Measurements from ENCODE around the gene SMIM38. TPM values are rescaled to one million over a fixed set of nuclear protein-coding genes. Genes with fewer than 3 reads are reported as not detected.

The SMIM38 gene
- total and polyA plus RNA-seq, 2 experiments from 2014 or later = 0.38 TPM; not detected in 1

GRCh38 chr11:69174841-69175240 lies 19.1 kb downstream of the SMIM38 start:
- Histone ChIP-seq H3K9me2 (ENCODE audit: insufficient read depth) (no peaks in the 10 kb centered on the region; the same call in 1 of the 2 replicates), H3F3A (replicated peaks; ENCODE audit: low read depth) (no peaks in the 10 kb centered on the region), H2AFZ (no peak overlapping the region), H3K4me3 (no peak overlapping the region), H3K27me3 (ENCODE audit: insufficient read depth) (no peaks in the 10 kb centered on the region), H3K4me1 (ENCODE audit: insufficient read depth) (no peaks in the 10 kb centered on the region), H3K79me2 (replicated peaks; ENCODE audit: insufficient read depth) (no peaks in the 10 kb centered on the region), H3K27ac (ENCODE audit: low read depth) (no peak overlapping the region), H3K4me2 (no peak overlapping the region), H3K36me3 (ENCODE audit: insufficient read depth) (no peaks in the 10 kb centered on the region), H4K20me1 (replicated peaks; ENCODE audit: insufficient read depth) (no peaks in the 10 kb centered on the region)
- no peak overlapping the region for H3K27ac Mint-ChIP-seq
- DNase-seq (ENCODE audit: low spot score) (no peak), ATAC-seq (no peak)
- no peak for TF ChIP-seq STAT1 (IDR thresholded peaks at IDR 0.05; ENCODE audit: unreplicated experiment)
- TF ChIP-seq CREB1 (CRISPR knock-in tag; IDR thresholded peaks at IDR 0.05; ENCODE audit: low read depth) = no peak
- no peak for TF ChIP-seq REST (IDR thresholded peaks at IDR 0.05; ENCODE audit: unreplicated experiment)
- TF ChIP-seq JUNB (IDR thresholded peaks at IDR 0.05; ENCODE audit: unreplicated experiment) = no peak
- no peak for TF ChIP-seq EZH2 (IDR thresholded peaks at IDR 0.05; ENCODE audit: low read depth, unreplicated experiment)
- no peak for TF ChIP-seq CTCF (conservative IDR thresholded peaks at IDR 0.05; ENCODE audit: low read depth in 2 of 2)
- TF ChIP-seq ZNF114 (CRISPR knock-in tag; IDR thresholded peaks at IDR 0.05) = no peak
- no peak for TF ChIP-seq NANOG (IDR thresholded peaks at IDR 0.05; ENCODE audit: borderline replicate concordance)
- TF ChIP-seq, protein P1, sequence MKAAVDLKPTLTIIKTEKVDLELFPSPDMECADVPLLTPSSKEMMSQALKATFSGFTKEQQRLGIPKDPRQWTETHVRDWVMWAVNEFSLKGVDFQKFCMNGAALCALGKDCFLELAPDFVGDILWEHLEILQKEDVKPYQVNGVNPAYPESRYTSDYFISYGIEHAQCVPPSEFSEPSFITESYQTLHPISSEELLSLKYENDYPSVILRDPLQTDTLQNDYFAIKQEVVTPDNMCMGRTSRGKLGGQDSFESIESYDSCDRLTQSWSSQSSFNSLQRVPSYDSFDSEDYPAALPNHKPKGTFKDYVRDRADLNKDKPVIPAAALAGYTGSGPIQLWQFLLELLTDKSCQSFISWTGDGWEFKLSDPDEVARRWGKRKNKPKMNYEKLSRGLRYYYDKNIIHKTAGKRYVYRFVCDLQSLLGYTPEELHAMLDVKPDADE (IDR thresholded peaks at IDR 0.05) = no peak
- TF ChIP-seq ZNF462 (CRISPR knock-in tag; IDR thresholded peaks at IDR 0.05) = no peak
- H3K9me3 Mint-ChIP-seq = peaks cover 5% of the 10 kb centered on the region; the same call in 2 of the 3 replicates
- no peaks in the 10 kb centered on the region for H3K36me3 Mint-ChIP-seq (ENCODE audit: low read depth)
- H3K4me3 Mint-ChIP-seq = no peak overlapping the region
- no peaks in the 10 kb centered on the region for H3K4me1 Mint-ChIP-seq
- peaks cover 8% of the 10 kb centered on the region for H3K27me3 Mint-ChIP-seq (ENCODE audit: insufficient read depth, low read depth, poor library complexity)

Measured in GM23338 (cell line).